ENCODE data around the gene ATP10A. TPM values are rescaled to one million over a fixed set of nuclear protein-coding genes. Genes with fewer than 3 reads are reported as not detected.

ATP10A gene
- total and polyA plus RNA-seq, 2 of the 8 experiments (the other 6 are each of a cell fraction or from before 2014, with no cell fraction given), result 2.0 to 2.8 TPM

- no peak for DNase-seq (ENCODE audit: low read depth in 1 of 2, low spot score in 2 of 2)
- no peak overlapping the region for H2BK5ac ChIP-seq (ENCODE audit: low read depth, low read length)
- H3K79me1 ChIP-seq (ENCODE audit: low read depth, low read length), result no peaks in the 10 kb centered on the region
- no peak overlapping the region for H3K23ac ChIP-seq (ENCODE audit: insufficient read length)
- H2BK120ac ChIP-seq (replicated peaks; ENCODE audit: low read depth, low read length), result no peak overlapping the region
- no peak overlapping the region for H4K91ac ChIP-seq (replicated peaks; ENCODE audit: insufficient read length, low read length)
- no peak overlapping the region for H2BK20ac ChIP-seq (ENCODE audit: low read length)
- H3K4me2 ChIP-seq (ENCODE audit: insufficient read depth in 1 of 2, low read depth in 2 of 2, low read length in 2 of 2), result no peak overlapping the region
- no peak overlapping the region for H3K56ac ChIP-seq (replicated peaks; ENCODE audit: insufficient read length, low read depth, low read length)
- no peak overlapping the region for H4K5ac ChIP-seq (ENCODE audit: insufficient read length, low read depth, low read length)
- H3K9ac ChIP-seq (replicated peaks in 1 of 4; ENCODE audit: extremely low read depth in 1 of 4, low read depth in 3 of 4, low read length in 3 of 4), result no peak overlapping the region
- H2AK5ac ChIP-seq (ENCODE audit: low read depth, low read length), result no peak overlapping the region
- H4K20me1 ChIP-seq (replicated peaks in 1 of 2; ENCODE audit: control insufficient read depth in 1 of 2, insufficient read depth in 2 of 2, low read length in 2 of 2), result no peaks in the 10 kb centered on the region
- H3K4me1 ChIP-seq (replicated peaks in 1 of 4; ENCODE audit: control insufficient read depth in 3 of 4, insufficient read depth in 4 of 4, low read length in 3 of 4), result peaks cover 5 to 14% (median 7%) of the 10 kb centered on the region in 4 experiments
- no peak overlapping the region for H2AFZ ChIP-seq (ENCODE audit: low read length)
- H2BK12ac ChIP-seq (ENCODE audit: low read depth, low read length), result no peak overlapping the region
- CTCF ChIA-PET (ENCODE audit: partially characterized antibody), result interaction anchor here (0.5 to 1.5 kb wide), 4 partner anchors 17 to 1143 kb away, joined by 3 to 5 read pairs (median 4); no protein-coding TSS in a partner anchor
- FAIRE-seq, result no peak
- H3K79me2 ChIP-seq (ENCODE audit: control insufficient read depth in 1 of 2, insufficient read depth in 2 of 2, low read length in 2 of 2), result no peaks in the 10 kb centered on the region
- no peak overlapping the region for H4K8ac ChIP-seq (ENCODE audit: extremely low read depth, insufficient read depth, low read length)
- no peak overlapping the region for H3K14ac ChIP-seq (ENCODE audit: insufficient read length)
- H3K9me3 ChIP-seq (ENCODE audit: insufficient read depth in 2 of 2, low read depth in 1 of 2, low read length in 1 of 2), result no peaks in the 10 kb centered on the region
- H3K18ac ChIP-seq (ENCODE audit: extremely low read depth, low read length), result no peak overlapping the region
- WGBS, 2 experiments (ENCODE audit: extremely low coverage in 1 of 2, insufficient coverage in 1 of 2, insufficient read length in 1 of 2, insufficient replicate concordance in 2 of 2, low coverage in 1 of 2, low lambda C conversion rate in 2 of 2, missing lambda C conversion rate in 1 of 2), result 89% methylated on average over 2 of the region's 2 CpGs; no CpG with 5 or more reads in 1 of the 2 experiments
- H3K4ac ChIP-seq (replicated peaks; ENCODE audit: insufficient read length, low read depth, low read length), result no peak overlapping the region
- POLR2A ChIA-PET (ENCODE audit: partially characterized antibody), result no interaction called here
- peaks cover 9% of the 10 kb centered on the region; the same call in 1 of the 2 replicates for H3K23me2 ChIP-seq (ENCODE audit: low read depth, low read length)
- no peaks in the 10 kb centered on the region for H3K36me3 ChIP-seq (ENCODE audit: control insufficient read depth in 2 of 4, insufficient read depth in 4 of 4, low read length in 3 of 4)
- no peak overlapping the region for H2BK15ac ChIP-seq (ENCODE audit: low read length)
- no peak overlapping the region for H3K27ac ChIP-seq (ENCODE audit: low read depth, low read length)
- no peak overlapping the region for H3K4me3 ChIP-seq (ENCODE audit: extremely low read depth in 1 of 4, insufficient read depth in 2 of 4, low read depth in 3 of 4, low read length in 4 of 4)
- H3K27me3 ChIP-seq (replicated peaks in 1 of 4; ENCODE audit: control insufficient read depth in 3 of 4, extremely low read depth in 1 of 4, insufficient read depth in 3 of 4, low read length in 3 of 4), result no peaks in the 10 kb centered on the region
- TF ChIP-seq SIX5 (IDR thresholded peaks at IDR 0.05; ENCODE audit: low read depth, low read length) (no peak), POLR2AphosphoS5 (IDR thresholded peaks at IDR 0.05; ENCODE audit: low read depth, low read length) (no peak), PHF8 (conservative IDR thresholded peaks at IDR 0.05; ENCODE audit: low read depth, low read length) (no peak), GABPA (IDR thresholded peaks at IDR 0.05; ENCODE audit: borderline replicate concordance, insufficient read depth, low read length) (no peak), CTCF (IDR thresholded peaks at IDR 0.05; ENCODE audit: control extremely low read depth in 1 of 3, insufficient read depth in 1 of 3, low read depth in 1 of 3, low read length in 3 of 3) (no peak), CHD1 (IDR thresholded peaks at IDR 0.05; ENCODE audit: low read depth, low read length) (no peak), CBX5 (IDR thresholded peaks at IDR 0.05; ENCODE audit: low read depth, low read length) (no peak), BACH1 (IDR thresholded peaks at IDR 0.05; ENCODE audit: low read length) (no peak), JUND (IDR thresholded peaks at IDR 0.05; ENCODE audit: low read length) (no peak), CHD2 (IDR thresholded peaks at IDR 0.05; ENCODE audit: low read length) (no peak), USF2 (IDR thresholded peaks at IDR 0.05; ENCODE audit: low read length) (no peak), CREB1 (IDR thresholded peaks at IDR 0.05) (no peak)
These were observed 16.1 kb downstream of the ATP10A start for GRCh38 chr15:25847051-25847450.

All from H1 (cell line).